Karpas-422 (cell line): ENCODE data around the gene LZTFL1. TPM values are rescaled to one million over a fixed set of nuclear protein-coding genes. Genes with fewer than 3 reads are reported as not detected.

Experiments used
- DNase-seq: peaks from one replicate; pipeline ENCODE4 v3.0.0-alpha.2; 2015
- H2AFZ ChIP-seq: fragments of 200-600 bp; sonication (generic); 2 replicates; pipeline ENCODE4 v1.6.1; 2014; ENCODE audit warnings: antibody characterized with exemption, low read length, mixed read lengths
- H3K27ac ChIP-seq: fragments of 200-600 bp; sonication (generic); 2 replicates; pipeline ENCODE4 v1.5.1; 2014; ENCODE audit warnings: mild to moderate bottlenecking, low read length, moderate library complexity
- H3K27me3 ChIP-seq: fragments of 200-600 bp; sonication (generic); 2 replicates; pipeline ENCODE4 v1.6.1; 2014; ENCODE audit warnings: low read length, mixed read lengths
- H3K36me3 ChIP-seq: fragments of 200-600 bp; sonication (generic); 2 replicates; pipeline ENCODE4 v1.6.1; 2014; ENCODE audit warnings: low read length, mixed read lengths; ENCODE audit not compliant: insufficient read depth
- H3K4me1 ChIP-seq: fragments of 200-600 bp; sonication (generic); 2 replicates; pipeline ENCODE4 v1.6.1; 2014; ENCODE audit warnings: mild to moderate bottlenecking, low read length, mixed read lengths
- H3K4me2 ChIP-seq: fragments of 200-600 bp; sonication (generic); 2 replicates; pipeline ENCODE4 v1.6.1; 2014; ENCODE audit warnings: low read length, low read depth, mild to moderate bottlenecking; ENCODE audit not compliant: poor library complexity, severe bottlenecking
- H3K4me3 ChIP-seq: fragments of 200-600 bp; sonication (generic); 2 replicates; pipeline ENCODE4 v1.5.1; 2014; ENCODE audit warnings: mild to moderate bottlenecking, antibody characterized with exemption, low read length, mixed read lengths
- H3K79me2 ChIP-seq: fragments of 200-600 bp; sonication (generic); 2 replicates; pipeline ENCODE4 v1.6.1; 2014; ENCODE audit warnings: mild to moderate bottlenecking, low read length, mixed read lengths
- H3K9ac ChIP-seq: fragments of 200-600 bp; sonication (generic); 2 replicates; pipeline ENCODE4 v1.6.0; 2014; ENCODE audit warnings: low read length
- H3K9me2 ChIP-seq: fragments of 200-600 bp; sonication (generic), shearing (Covaris generic); replicated peaks from 2 replicates; pipeline ENCODE4 v1.6.0; 2014; ENCODE audit warnings: mild to moderate bottlenecking, low read length, moderate library complexity; ENCODE audit not compliant: insufficient read depth
- H3K9me3 ChIP-seq: fragments of 300-700, 200-600 bp; sonication (generic); 2 replicates; pipeline ENCODE4 v1.6.1; 2014; ENCODE audit warnings: low read length, mixed read lengths
- H4K20me1 ChIP-seq: fragments of 200-600 bp; sonication (generic); 2 replicates; pipeline ENCODE4 v1.6.1; 2014; ENCODE audit warnings: mild to moderate bottlenecking, antibody characterized with exemption, low read length, low read depth; ENCODE audit not compliant: insufficient read depth
- total RNA-seq: library from RNA; depleted of rRNA; stranded (reverse); fragments of >200 nt; shearing (Covaris generic); gene quantifications from 2 replicates; pipeline ENCODE4 v1.2.3, GENCODE V29; 2014; ENCODE audit warnings: low replicate concordance

Gene LZTFL1
- total RNA-seq, 1 experiment from 2014 or later: 4.9 TPM

GRCh38 chr3:45792516-45793172 lies 49.3 kb downstream of the LZTFL1 start:
- Histone ChIP-seq H3K4me1 (peaks cover 8% of the 10 kb centered on the region), H3K4me3 (no peak overlapping the region), H3K27ac (no peak overlapping the region), H3K4me2 (no peak overlapping the region), H4K20me1 (no peaks in the 10 kb centered on the region), H3K9me2 (no peaks in the 10 kb centered on the region), H3K79me2 (no peaks in the 10 kb centered on the region), H3K27me3 (no peaks in the 10 kb centered on the region), H2AFZ (no peak overlapping the region), H3K36me3 (no peaks in the 10 kb centered on the region), H3K9ac (no peak overlapping the region), H3K9me3 (no peaks in the 10 kb centered on the region)
- no peak for DNase-seq

DNA sequence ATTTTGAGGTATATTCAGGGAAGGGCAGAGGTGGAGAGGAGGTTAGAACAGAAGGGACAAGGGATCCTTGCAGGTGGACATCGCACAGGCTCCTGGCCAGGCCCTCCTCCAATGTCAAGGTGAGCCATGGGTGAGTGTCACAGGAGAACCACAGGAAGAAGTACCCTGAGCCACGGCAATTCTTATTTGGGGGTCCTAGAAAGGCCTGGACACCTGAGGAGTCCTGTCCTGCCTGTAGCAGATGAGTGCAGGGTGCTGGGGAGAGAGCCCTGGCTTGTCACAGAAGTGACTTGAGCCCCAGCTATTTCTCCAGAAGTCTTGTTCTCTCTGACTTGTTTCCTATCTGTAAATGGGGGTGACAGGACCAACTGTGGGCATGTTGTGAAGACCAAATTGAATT lies 49.9 kb downstream of the LZTFL1 start:
- no peak for DNase-seq
- no peak overlapping the region for H3K4me2 ChIP-seq
- no peaks in the 10 kb centered on the region for H4K20me1 ChIP-seq

GRCh38 chr3:45790596-45790995 lies 51.3 kb downstream of the LZTFL1 start:
- H3K4me3 ChIP-seq: no peak overlapping the region
- no peaks in the 10 kb centered on the region for H3K27me3 ChIP-seq
- H3K9me3 ChIP-seq: no peaks in the 10 kb centered on the region
- no peak overlapping the region for H3K9ac ChIP-seq
- no peaks in the 10 kb centered on the region for H4K20me1 ChIP-seq
- no peak overlapping the region for H3K27ac ChIP-seq
- no peaks in the 10 kb centered on the region for H3K9me2 ChIP-seq
- no peak overlapping the region for H2AFZ ChIP-seq
- H3K4me2 ChIP-seq: no peak overlapping the region
- peak; percentile 55 for DNase-seq
- no peaks in the 10 kb centered on the region for H3K36me3 ChIP-seq
- no peaks in the 10 kb centered on the region for H3K79me2 ChIP-seq
- peaks cover 8% of the 10 kb centered on the region for H3K4me1 ChIP-seq

More for the DNA sequence above, 49.9 kb downstream of the LZTFL1 start:
- Histone ChIP-seq H3K4me3 (no peak overlapping the region), H3K9me3 (no peaks in the 10 kb centered on the region), H3K4me1 (peaks cover 8% of the 10 kb centered on the region), H3K79me2 (no peaks in the 10 kb centered on the region), H3K9ac (no peak overlapping the region), H3K9me2 (no peaks in the 10 kb centered on the region), H3K27me3 (no peaks in the 10 kb centered on the region), H2AFZ (no peak overlapping the region), H3K27ac (no peak overlapping the region), H3K36me3 (no peaks in the 10 kb centered on the region)

DNA sequence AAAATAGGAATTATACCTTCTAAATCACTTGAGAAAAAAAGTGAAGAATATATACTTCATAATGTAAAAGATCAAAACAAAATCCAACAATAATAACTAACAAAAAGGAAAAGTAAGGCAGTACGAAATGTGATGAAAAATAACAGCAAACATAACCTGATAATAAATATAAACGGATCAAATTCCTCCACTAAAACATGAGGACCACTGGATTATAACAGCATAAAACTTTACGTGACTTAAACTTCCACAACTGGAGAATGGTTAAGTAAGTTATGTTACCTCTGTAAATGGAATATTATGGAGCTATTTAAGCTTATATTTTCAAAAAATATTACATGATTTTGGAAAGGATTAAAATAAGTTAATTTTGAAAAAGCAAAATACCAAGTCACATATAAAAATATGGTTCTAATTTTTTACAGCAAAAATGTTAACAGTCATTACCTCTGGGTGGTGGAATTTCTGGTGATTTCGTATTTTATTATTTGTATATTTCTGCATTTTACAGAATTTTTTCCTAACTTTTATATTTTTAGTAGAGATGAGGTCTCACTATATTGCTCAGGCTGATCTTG lies 52.6 kb downstream of the LZTFL1 start:
- no peaks in the 10 kb centered on the region for H3K9me3 ChIP-seq
- H2AFZ ChIP-seq: no peak overlapping the region
- H3K4me2 ChIP-seq: no peak overlapping the region
- no peak for DNase-seq
- H3K4me3 ChIP-seq: no peak overlapping the region
- H4K20me1 ChIP-seq: no peaks in the 10 kb centered on the region
- H3K9me2 ChIP-seq: no peaks in the 10 kb centered on the region
- H3K4me1 ChIP-seq: peaks cover 8% of the 10 kb centered on the region
- H3K9ac ChIP-seq: no peak overlapping the region
- H3K36me3 ChIP-seq: no peaks in the 10 kb centered on the region
- no peaks in the 10 kb centered on the region for H3K79me2 ChIP-seq
- no peak overlapping the region for H3K27ac ChIP-seq
- no peaks in the 10 kb centered on the region for H3K27me3 ChIP-seq

DNA sequence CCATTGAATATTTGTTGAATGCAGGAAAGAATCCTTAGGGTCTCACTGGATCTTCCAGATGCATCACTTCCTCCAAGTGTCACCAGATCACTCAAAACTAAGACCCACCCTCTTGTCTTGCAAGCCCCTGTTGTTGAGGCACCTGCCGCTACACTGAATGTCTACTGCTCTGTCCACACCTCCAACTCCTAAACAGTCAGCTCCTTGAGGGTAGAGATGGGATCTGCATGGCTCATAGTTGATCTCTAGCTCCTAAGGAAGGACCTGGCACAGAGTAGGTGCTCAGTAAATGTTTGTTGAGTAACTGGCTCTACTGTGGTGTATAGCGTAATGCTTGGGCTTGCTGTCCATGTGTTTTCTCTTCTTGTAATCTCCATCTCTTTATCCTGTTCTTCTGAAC lies 54.4 kb downstream of the LZTFL1 start:
- Histone ChIP-seq H4K20me1 (no peaks in the 10 kb centered on the region), H2AFZ (no peak overlapping the region), H3K4me2 (no peak overlapping the region), H3K27me3 (no peaks in the 10 kb centered on the region), H3K4me3 (no peak overlapping the region), H3K79me2 (no peaks in the 10 kb centered on the region), H3K27ac (no peak overlapping the region), H3K9me3 (no peaks in the 10 kb centered on the region), H3K36me3 (no peaks in the 10 kb centered on the region), H3K9ac (no peak overlapping the region), H3K4me1 (peaks cover 8% of the 10 kb centered on the region), H3K9me2 (no peaks in the 10 kb centered on the region)
- no peak for DNase-seq

DNA sequence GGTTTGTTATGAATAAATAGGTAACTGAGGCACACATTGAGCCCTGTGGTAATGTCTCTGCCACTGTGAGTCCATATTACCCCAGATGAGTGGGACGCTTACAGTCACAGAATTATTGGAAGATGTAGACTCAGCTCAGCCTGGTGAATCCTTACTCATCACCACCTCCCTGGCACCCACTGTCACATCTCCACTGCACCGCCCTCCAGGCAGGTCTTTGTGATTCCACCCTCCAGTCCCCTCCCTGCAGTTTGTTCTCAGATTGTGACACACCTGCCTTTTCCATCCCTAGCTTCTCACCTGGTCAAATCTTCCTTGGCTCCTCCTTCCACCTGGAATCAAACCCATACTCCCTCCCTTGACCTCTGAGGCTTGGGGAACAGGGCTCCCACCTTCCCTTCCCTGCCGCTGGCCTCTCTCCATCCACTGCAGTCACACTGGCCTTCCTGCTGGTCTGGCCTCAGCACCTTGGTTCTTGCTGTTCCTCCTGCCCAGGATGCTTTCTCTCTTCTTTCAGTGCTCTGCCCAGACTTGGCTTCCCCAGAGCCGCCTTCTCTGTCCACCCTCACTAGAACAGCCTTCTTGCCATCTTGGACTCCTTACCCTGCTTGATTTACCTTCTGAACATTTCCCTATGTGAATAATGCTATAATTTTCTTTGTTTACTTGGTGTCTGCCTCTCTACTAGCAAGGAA lies 55.0 kb downstream of the LZTFL1 start:
- no peaks in the 10 kb centered on the region for H3K9me2 ChIP-seq
- no peak overlapping the region for H2AFZ ChIP-seq
- H4K20me1 ChIP-seq: no peaks in the 10 kb centered on the region
- H3K27ac ChIP-seq: no peak overlapping the region
- H3K36me3 ChIP-seq: no peaks in the 10 kb centered on the region
- H3K79me2 ChIP-seq: no peaks in the 10 kb centered on the region
- DNase-seq: no peak
- no peak overlapping the region for H3K4me3 ChIP-seq
- H3K27me3 ChIP-seq: no peaks in the 10 kb centered on the region
- H3K9me3 ChIP-seq: no peaks in the 10 kb centered on the region
- no peak overlapping the region for H3K4me2 ChIP-seq
- no peak overlapping the region for H3K9ac ChIP-seq
- peaks cover 8% of the 10 kb centered on the region for H3K4me1 ChIP-seq

DNA sequence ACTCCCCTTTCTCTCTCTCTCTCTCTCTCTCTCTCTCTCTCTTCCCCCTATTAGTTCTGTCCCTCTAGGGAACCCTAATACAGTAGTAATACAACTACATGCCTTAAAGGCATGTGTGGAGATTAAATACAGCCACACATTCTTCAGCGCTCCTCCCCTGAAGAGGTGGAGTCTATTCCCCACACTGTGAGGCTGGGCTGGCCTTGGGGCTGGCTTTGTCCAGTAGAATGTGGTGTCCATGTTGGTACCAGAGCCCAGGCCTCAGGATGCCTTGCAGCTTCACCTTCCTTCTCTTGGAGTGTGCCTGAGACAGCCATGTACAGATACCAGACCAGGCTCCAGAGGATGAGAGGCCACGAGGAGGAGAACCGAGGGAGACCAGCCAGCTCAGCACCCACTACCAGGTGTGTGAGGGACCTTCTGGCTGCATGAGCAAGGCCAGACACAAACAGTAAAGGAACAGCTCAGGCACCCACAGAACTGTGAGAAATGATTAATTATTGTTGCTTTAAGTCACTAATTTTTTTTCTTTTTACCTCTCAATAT lies 56.2 kb downstream of the LZTFL1 start:
- no peak overlapping the region for H3K9ac ChIP-seq
- H4K20me1 ChIP-seq: no peaks in the 10 kb centered on the region
- DNase-seq: no peak
- H3K4me1 ChIP-seq: peaks cover 4% of the 10 kb centered on the region
- H3K27me3 ChIP-seq: no peaks in the 10 kb centered on the region
- H3K9me2 ChIP-seq: no peaks in the 10 kb centered on the region
- H3K36me3 ChIP-seq: no peaks in the 10 kb centered on the region
- H3K9me3 ChIP-seq: no peaks in the 10 kb centered on the region
- H2AFZ ChIP-seq: no peak overlapping the region
- H3K4me3 ChIP-seq: no peak overlapping the region
- no peak overlapping the region for H3K4me2 ChIP-seq
- H3K79me2 ChIP-seq: no peaks in the 10 kb centered on the region
- H3K27ac ChIP-seq: no peak overlapping the region

- no peak overlapping the region for H2AFZ ChIP-seq
- H3K9me2 ChIP-seq: no peaks in the 10 kb centered on the region
- H3K4me2 ChIP-seq: no peak overlapping the region
- H4K20me1 ChIP-seq: no peaks in the 10 kb centered on the region
- no peak overlapping the region for H3K27ac ChIP-seq
- DNase-seq: no peak
- no peaks in the 10 kb centered on the region for H3K27me3 ChIP-seq
- no peaks in the 10 kb centered on the region for H3K4me1 ChIP-seq
- no peaks in the 10 kb centered on the region for H3K36me3 ChIP-seq
- no peaks in the 10 kb centered on the region for H3K9me3 ChIP-seq
- no peaks in the 10 kb centered on the region for H3K79me2 ChIP-seq
- H3K9ac ChIP-seq: no peak overlapping the region
- H3K4me3 ChIP-seq: no peak overlapping the region
Observed at GRCh38 chr3:45783667-45784066, 58.3 kb downstream of the LZTFL1 start.
